Astrocyte of the spinal cord (primary cell): ENCODE measurements around the gene C11orf52.

Experiments
- DNase-seq: peaks from one replicate; pipeline ENCODE4 v3.0.0; 2011; ENCODE audit warnings: low read depth, low spot score
- H3K4me3 ChIP-seq: 2 replicates; pipeline ENCODE4 v1.5.1; 2011; ENCODE audit warnings: low read depth, mild to moderate bottlenecking, low read length, moderate library complexity
- in situ Hi-C: cut with HindIII; loops from 2 replicates; pipeline ENCODE4 v1.10.0; 2017; ENCODE audit warnings: low sequenced_read_pairs
- TF ChIP-seq, protein P1 (sequence below): IDR thresholded peaks from 2 replicates; pipeline ENCODE4 v1.5.1; 2012; ENCODE audit warnings: low read depth, mild to moderate bottlenecking, low read length, inconsistent platforms

The C11orf52 gene

DNA sequence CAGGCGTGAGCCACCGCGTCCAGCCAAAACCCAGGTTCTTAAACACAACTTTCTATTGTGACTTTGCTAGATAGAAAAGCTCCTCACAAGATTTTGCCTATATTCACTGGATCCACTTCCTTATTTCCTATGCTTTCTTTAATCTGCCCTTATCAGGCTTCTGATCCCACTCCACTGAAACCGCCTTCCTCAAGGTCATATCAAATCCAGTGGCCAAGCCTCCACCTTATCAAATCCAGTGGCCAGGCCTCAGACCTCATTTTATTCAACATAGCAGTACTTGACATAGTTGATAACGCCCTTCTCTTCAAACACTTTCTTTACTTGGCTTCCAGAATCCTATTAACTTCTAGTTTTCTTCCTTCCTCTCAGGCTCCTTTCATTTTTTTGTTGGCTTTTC lies 48.0 kb downstream of the C11orf52 start:
- no peak overlapping the region for H3K4me3 ChIP-seq
- TF ChIP-seq, protein P1, sequence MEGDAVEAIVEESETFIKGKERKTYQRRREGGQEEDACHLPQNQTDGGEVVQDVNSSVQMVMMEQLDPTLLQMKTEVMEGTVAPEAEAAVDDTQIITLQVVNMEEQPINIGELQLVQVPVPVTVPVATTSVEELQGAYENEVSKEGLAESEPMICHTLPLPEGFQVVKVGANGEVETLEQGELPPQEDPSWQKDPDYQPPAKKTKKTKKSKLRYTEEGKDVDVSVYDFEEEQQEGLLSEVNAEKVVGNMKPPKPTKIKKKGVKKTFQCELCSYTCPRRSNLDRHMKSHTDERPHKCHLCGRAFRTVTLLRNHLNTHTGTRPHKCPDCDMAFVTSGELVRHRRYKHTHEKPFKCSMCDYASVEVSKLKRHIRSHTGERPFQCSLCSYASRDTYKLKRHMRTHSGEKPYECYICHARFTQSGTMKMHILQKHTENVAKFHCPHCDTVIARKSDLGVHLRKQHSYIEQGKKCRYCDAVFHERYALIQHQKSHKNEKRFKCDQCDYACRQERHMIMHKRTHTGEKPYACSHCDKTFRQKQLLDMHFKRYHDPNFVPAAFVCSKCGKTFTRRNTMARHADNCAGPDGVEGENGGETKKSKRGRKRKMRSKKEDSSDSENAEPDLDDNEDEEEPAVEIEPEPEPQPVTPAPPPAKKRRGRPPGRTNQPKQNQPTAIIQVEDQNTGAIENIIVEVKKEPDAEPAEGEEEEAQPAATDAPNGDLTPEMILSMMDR = no peak
- no peak for DNase-seq
- in situ Hi-C loops = no loop called here

DNA sequence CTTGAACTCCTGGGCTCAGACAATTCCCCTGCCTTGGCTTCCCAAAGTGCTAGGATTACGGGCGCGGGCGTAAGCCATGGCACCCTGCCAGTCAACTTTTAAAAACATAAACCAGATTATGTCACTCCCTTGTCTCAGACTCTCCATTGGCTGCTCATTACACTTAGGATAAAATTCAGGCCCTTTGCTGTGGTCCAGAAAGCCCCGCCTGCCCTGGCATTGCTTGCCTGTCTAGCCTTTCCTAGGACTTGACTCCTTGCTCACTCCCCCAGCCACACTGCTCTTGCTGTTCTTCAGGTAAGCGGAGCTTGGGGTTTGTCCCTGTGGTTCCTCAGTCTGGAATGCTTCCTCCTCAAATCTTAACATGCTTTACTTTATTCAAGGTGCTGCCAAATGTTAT lies 48.9 kb downstream of the C11orf52 start:
- in situ Hi-C loops = no loop called here
- TF ChIP-seq, protein P1 = no peak
- no peak overlapping the region for H3K4me3 ChIP-seq

DNA sequence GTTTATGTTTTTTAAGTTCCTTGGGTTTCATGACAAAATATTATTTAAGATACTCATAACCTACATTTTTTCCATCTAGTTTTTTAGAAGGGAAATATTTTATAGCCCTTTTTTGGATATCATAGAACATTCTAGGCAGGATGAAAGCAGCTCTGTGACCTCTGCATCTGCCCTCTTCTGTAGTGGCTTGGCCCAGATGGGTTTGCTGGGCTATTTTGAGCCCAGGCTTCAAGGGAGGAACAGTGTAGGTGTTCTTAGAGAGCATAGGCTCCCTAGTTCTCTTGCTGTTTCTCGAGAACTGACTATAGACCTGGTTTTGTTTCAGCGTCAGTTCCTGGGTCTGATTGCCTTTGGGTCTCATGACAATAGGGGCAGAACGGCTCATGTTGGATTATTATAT lies 50.6 kb downstream of the C11orf52 start:
- TF ChIP-seq, protein P1 = no peak
- no peak overlapping the region for H3K4me3 ChIP-seq
- DNase-seq = no peak
- in situ Hi-C loops = no loop called here

More for the DNA sequence above, 48.9 kb downstream of the C11orf52 start:
- DNase-seq = no peak

DNA sequence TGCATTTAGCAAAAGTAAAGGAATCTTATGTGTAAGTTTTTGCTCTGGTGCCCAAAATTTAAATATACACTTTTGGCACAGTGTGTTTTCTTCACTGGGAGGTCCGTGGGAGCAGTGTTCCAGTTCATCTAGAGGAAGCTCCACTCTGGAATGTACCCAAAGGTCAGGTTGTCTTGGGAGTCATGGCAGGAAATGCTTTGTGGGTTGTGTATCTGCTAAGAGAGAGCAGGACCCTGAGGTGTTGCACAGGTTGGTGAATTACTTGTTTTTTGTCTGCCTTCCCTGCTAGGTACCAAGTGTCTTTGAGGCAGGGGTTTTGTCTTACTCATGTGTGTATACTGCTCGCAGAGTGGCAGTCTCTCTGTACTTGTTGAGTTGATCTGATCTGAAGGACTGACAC lies 55.7 kb downstream of the C11orf52 start:
- TF ChIP-seq, protein P1 = no peak
- in situ Hi-C loops = no loop called here
- DNase-seq = no peak

DNA sequence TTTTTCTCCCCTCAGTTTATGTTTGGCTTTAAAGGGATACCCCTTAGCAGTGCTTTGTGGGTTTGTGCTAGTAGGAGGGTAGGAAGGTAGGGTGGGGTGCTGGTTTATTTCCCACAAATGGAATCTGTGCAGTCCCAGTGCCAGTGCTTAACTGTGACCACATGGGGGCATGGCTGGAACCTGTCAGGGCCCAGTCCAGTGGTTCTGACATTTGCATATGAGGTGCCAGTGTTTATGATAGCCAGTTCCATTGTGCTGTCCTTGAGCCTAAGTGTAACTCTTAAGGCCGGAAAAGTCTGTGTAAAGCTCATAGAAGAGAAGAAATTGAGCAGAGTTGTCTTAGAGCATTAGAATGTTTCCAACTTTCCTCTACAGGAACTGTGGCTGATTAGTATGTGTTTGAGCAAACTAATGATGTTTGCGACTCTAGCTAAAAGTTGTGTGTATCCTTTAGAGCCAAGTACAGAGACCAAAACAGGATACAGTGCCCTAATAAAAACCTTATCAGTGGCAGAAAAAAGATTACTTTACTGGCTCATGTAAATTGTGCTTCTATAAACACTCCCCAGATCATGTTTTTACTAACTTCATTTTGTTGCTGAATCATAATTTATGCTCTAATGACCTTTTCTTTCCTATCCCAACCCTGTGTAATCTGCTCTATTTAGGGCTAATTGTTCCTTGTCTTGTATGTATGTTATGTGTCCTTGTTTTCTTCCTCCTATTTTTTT lies 56.5 kb downstream of the C11orf52 start:
- H3K4me3 ChIP-seq = no peak overlapping the region
- in situ Hi-C loops = no loop called here
- no peak for DNase-seq
- TF ChIP-seq, protein P1 = peak; percentile 30

More for the DNA sequence above, 55.7 kb downstream of the C11orf52 start:
- H3K4me3 ChIP-seq = no peak overlapping the region

DNA sequence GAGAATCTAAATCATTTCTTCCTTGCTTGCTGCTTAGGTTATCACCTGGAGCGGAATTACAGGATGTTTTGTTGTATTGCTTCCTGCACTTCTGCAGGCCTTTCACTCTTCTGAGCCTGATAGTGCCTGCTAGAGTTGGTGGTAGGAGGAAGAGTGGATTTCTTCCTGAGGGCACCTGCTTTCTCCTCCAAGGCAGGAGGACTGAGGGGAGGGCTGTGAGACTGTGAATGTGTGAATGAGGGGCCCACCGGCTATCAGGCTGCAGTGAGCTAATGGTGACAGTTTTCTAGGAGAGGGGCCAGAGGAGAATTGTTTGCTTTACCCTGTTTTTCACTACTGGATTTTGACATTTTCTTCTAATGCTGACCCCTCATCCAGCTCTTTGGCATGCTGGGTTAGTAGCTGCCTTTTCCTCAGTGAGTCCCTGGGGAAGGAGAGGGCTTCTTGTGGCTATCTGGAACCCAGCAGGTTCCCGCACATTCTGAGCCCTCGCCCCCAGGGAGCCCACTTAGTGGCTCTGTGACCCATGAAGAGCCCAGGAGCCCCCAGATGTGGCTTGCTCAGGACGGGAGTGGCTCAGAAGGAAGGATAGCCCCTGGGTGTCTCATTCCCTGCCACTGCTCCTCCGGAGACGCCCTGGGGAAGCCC lies 57.5 kb downstream of the C11orf52 start:
- TF ChIP-seq, protein P1 = no peak
- H3K4me3 ChIP-seq = no peak overlapping the region
- DNase-seq = no peak
- in situ Hi-C loops = no loop called here
